ENCODE results near the gene ARHGAP42.
A peak's percentile ranks its signal among the peaks of the same experiment; 100 is the strongest.
"Not testable (repeated sequence)": the region's sequence is repeated elsewhere in the genome, so short reads cannot be mapped to it uniquely, and the experiment has no call there.

ARHGAP42 gene

GRCh38 chr11:100719809-100720221 lies 32.7 kb downstream of the ARHGAP42 start:
- peak; percentile 80 for DNase-seq (ENCODE audit: low read depth)

DNA sequence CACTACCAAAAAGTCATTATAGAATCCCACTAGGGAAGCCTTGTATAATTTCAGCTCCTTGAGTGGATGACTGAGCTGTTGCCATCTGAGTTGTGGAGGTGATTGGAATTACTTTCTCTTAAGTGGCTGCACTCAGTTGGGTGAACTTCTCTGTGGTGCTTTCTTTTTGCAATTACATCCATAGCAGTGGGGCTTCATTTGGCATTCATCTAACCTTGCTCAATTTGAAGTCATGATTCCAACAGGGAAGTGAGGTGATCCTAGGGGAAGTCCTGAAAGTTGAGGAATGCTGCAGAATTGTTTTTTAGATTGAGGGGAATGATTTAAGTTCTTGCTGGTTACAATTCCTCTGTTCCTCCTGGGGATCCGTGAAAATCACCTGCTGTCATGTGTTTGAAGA lies 39.6 kb downstream of the ARHGAP42 start:
- no peak for DNase-seq (ENCODE audit: low read depth)

DNA sequence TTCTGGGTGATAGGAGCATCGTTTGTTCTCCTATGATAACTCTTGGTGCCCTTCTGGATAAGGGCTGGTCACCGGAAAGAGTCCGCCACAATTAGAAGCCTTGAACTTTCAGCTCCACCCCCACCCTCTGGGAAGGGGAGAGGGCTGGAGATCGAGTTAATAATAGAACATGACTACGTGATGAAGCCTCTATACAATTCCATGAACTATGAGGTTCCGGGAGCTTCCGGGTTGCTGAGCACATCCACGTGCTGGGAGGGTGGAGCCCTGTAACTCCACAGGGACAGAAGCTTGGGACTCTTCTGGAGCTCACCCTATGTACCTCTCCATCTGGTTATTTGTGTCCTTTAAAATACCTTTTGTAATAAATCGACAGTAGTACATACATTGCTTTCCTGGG lies 40.3 kb downstream of the ARHGAP42 start:
- peak; percentile 17 for DNase-seq (ENCODE audit: low read depth)

- DNase-seq (ENCODE audit: low read depth): peak; percentile 62
These were observed 43.2 kb downstream of the ARHGAP42 start for GRCh38 chr11:100730266-100730665.

DNA sequence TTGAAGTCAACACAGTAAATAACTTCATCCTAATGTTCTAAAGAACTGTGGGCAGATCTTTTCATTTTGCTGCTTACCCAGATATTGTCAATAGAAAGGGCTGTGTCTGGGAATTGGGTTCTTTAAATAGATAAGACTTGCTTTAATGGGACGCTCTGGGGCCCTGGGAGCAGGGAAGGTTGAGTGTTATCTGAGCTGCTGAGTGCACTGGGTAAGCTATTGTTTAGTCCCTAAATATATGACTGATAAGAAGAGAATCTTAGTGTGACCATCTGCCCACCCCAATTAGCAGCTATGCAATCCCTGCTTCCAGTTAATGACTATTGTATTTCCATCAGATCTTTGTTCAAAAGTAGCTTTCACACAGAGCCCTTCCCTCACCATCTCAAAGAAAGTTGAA lies 44.4 kb downstream of the ARHGAP42 start:
- DNase-seq (ENCODE audit: low read depth): no peak

- no peak for DNase-seq (ENCODE audit: low read depth)
These were observed 45.9 kb downstream of the ARHGAP42 start for GRCh38 chr11:100732949-100733348.

- DNase-seq (ENCODE audit: low read depth): no peak
These were observed 47.8 kb downstream of the ARHGAP42 start for GRCh38 chr11:100734743-100735527.

DNA sequence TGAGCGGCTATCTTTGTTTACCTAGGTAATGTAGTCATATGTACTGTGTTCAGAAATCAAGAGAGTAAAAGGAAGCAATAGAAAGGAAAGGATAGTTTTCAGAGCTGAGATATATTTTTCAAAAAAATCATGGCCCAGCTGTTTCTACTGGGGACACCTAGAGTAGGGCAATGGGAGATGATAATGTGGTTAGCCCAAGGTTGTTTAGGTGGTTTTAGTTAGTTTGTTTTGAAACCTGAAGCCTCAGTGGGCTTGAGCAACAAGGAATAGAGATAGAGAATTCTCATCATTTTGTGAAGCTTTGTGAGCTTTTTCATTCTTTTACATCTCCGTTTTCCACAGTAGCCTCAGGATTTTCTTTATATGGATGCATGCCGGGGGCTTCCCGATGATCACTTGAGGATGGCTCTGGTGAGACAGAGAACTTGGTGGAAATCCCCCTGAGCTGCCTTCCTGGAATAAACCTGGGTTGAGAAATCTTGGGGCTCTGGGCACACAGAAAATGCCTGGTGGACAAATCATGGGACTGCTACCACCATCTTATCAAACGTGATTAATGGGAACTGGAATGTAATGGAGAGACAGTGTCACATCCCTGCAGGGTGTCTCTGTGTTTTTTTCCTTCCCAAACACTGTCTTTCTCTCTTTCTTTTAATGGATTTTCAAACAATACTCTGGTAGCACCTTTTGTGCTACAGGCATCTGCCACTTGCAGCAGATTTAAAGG lies 49.0 kb downstream of the ARHGAP42 start:
- DNase-seq (ENCODE audit: low read depth): peak; percentile 23

GRCh38 chr11:100738701-100739270 lies 51.7 kb downstream of the ARHGAP42 start:
- DNase-seq (ENCODE audit: low read depth): no peak

DNA sequence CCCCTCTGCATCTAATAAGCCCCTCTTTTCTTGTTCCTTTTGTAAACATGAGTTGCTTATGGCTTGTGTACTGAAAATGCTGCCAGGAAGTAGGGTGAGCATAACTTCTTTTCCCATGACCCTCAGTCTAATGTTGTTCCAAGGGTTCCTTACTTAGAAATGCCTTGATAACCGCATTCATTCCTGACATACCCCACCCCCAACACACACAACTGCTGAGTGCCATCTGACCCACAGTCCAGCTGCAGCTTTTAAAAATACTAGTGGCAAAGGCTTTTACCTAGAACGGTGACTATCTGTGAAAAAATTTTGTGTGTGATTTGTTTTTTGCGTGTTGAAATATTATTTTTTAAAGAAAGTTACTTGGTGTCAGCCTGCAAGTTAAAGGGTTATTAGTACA lies 52.6 kb downstream of the ARHGAP42 start:
- DNase-seq (ENCODE audit: low read depth): peak; percentile 91

DNA sequence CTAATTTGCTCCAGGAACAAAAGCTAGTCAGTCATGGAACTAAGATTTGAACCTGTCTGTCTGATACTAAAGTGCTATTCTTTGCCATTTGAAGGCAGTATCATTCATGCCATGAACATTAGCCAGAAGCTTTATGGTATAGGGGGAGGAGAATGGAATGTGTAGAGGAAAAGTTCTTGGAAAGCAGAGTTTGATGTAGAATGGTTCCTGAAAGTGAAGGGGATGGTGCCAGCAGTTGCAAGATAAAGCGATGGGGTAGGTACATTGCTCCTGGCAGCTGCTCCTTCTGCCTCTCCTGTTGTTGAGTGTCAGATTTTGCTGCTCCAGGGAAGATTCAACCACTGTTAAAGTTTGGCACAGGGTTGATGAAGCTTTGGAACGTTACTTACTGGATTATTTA lies 53.4 kb downstream of the ARHGAP42 start:
- DNase-seq (ENCODE audit: low read depth): peak; percentile 54

DNA sequence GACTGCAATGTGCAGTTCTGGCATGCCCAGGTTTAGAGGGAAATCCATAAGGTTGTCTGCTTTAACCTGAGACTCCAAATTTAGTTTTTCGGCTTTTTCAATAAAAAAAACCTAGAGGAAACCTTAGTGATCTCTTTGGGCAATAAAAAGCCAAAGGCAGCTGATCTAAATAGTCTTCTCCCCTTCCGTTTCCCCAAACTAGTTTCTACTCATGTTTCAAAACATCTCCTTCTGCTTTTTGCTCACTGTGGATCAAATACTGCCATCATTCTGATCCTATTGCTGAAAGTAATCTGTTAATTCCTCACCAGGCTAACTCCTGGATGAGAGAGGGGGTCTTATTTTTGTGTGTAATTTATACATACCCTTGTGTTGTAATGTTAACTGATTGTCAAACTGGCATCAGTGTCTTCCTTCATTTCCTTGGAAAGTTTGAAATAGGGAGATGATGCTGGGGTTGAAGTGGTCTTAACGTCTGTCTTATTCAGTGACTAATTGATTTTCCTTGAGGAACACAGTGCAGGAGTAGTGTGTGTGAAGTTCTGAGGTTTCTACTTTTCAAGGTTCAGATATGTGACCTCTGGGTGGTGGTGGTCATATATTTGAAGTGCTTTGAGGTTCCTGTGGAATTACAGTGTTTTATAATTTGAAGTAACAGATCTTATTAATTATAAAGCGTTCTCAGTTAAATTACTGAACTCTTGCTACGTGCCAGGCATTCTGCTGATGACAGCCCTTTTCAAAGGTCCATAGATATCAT lies 55.0 kb downstream of the ARHGAP42 start:
- peak; percentile 60 for DNase-seq (ENCODE audit: low read depth)

- no peak for DNase-seq (ENCODE audit: low read depth)
These were observed 59.4 kb downstream of the ARHGAP42 start for GRCh38 chr11:100746448-100746847.

- DNase-seq (ENCODE audit: low read depth): no peak
These were observed 61.1 kb downstream of the ARHGAP42 start for GRCh38 chr11:100748153-100748552.

- not testable (repeated sequence) for DNase-seq (ENCODE audit: low read depth)
These were observed 62.9 kb downstream of the ARHGAP42 start for GRCh38 chr11:100749887-100750565.

DNA sequence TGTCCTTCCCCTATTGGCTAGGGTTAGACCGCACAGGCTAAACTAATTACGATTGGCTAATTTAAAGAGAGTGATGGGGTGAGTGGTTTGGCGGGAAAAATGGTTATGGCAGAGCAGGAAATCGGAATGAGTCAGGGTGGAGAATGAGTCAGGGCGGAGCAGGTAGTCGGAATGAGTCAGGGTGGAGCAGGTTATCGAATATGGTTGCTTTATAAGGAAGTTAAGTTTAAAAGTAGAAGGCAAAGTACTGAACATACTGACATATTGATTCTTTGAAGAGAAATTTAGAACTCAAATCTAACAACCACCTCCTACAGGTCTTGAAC lies 63.4 kb downstream of the ARHGAP42 start:
- DNase-seq (ENCODE audit: low read depth): not testable (repeated sequence)

- DNase-seq (ENCODE audit: low read depth): no peak
These were observed 65.5 kb downstream of the ARHGAP42 start for GRCh38 chr11:100752371-100753171.

- DNase-seq (ENCODE audit: low read depth): no peak
These were observed 66.1 kb downstream of the ARHGAP42 start for GRCh38 chr11:100753172-100753543.

GRCh38 chr11:100753571-100753970 lies 66.5 kb downstream of the ARHGAP42 start:
- no peak for DNase-seq (ENCODE audit: low read depth)

DNA sequence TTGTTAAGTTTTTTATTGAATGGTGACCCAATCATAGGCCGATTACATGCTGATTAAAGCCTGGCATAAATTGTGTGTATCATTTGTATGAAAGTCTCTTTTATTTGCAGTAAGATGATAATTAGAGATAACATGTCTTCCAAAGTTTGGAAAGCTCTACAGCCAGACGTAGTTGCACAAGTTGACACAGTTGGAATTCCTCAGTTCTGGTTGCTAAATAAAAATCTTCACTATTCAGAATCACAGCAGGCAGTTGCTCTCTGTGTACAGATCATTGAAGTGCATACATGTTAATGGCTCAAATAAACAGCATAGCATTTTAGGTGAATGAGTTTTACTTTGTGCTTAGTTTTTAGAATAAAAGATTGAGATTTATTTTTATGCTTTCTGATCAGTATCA lies 69.5 kb downstream of the ARHGAP42 start:
- DNase-seq (ENCODE audit: low read depth): no peak

DNA sequence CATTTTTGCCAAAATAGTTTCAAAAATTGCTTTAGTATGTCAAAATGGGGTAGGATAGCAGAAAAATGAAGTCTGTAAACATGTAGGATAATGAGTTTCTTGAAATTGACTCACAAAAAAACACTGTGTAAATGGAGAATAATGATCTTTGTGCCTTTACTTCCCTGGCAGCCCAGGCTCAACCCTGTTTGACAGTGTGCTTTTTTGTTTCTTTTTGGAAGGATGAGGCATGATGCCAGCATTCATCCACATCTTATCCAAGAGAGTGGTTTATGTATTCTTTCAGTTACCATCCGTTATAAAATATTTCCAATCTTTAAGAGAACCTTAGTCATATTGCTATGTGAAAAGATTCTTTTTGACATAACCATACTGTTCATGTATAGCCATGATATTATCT lies 70.6 kb downstream of the ARHGAP42 start:
- DNase-seq (ENCODE audit: low read depth): no peak
